ENCODE data around the gene ITCH. TPM values are rescaled to one million over a fixed set of nuclear protein-coding genes. Genes with fewer than 3 reads are reported as not detected.

Gene ITCH
- total RNA-seq, 1 donor from 2014 or later: 66.3 TPM

DNA sequence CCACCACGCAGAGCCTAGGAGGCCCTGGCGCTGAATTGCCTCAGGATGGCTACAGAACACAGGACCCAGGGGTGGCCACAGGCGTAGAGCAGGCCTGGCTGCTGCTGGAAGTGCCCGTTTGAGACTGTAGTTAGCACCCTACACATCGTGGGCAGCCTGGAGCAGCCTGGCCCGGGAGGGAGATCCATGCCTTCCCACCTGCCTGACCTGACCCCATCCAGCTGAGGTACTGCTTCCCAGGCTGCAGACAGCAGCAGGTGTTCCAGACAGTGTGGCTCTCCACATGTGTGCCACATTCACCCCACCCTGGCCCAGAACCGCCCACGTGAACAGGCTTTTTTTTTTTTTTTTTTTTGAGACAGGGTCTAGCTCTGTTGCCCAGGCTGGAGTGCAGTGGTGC, 174.6 kb downstream of the ITCH start:
- ChIA-PET POLR2A (interaction anchor here (0.6 kb wide), 1 partner anchor 175 kb away, joined by 7 read pairs; the partner anchor contains the start of gene ITCH), CTCF (interaction anchor here (0.6 to 3.8 kb wide), 4 partner anchors 10 to 238 kb away, joined by 3 to 30 read pairs (median 12); no protein-coding TSS in a partner anchor)
- no peak overlapping the region for H3K4me3 Mint-ChIP-seq
- DNase-seq (no peak), ATAC-seq (ENCODE audit: low read depth) (no peak)
- peaks cover 12% of the 10 kb centered on the region for H3K4me1 Mint-ChIP-seq
- no peaks in the 10 kb centered on the region for H3K9me3 Mint-ChIP-seq
- intact Hi-C loops (cut with micrococcal nuclease): loop anchor here (1.0 to 5.0 kb wide), 3 partner anchors 171 to 232 kb away; no protein-coding TSS in a partner anchor
- H3K27me3 Mint-ChIP-seq: no peaks in the 10 kb centered on the region
- H3K36me3 Mint-ChIP-seq (ENCODE audit: low read depth): peaks cover 67% of the 10 kb centered on the region
- H3K27ac Mint-ChIP-seq: no peak overlapping the region
- TF ChIP-seq CTCF (IDR thresholded peaks at IDR 0.05): no peak

- ATAC-seq (ENCODE audit: low read depth): peak; percentile 61
- CTCF ChIA-PET: interaction anchor here (0.6 to 3.8 kb wide), 10 partner anchors 16 to 230 kb away, joined by 3 to 30 read pairs (median 4); no protein-coding TSS in a partner anchor
- peak; percentile 37 for DNase-seq
- H3K4me1 Mint-ChIP-seq: peaks cover 15% of the 10 kb centered on the region
- POLR2A ChIA-PET: interaction anchor here (0.7 kb wide), 1 partner anchor 300 kb away, joined by 4 read pairs; no protein-coding TSS in a partner anchor
- H3K9me3 Mint-ChIP-seq: no peaks in the 10 kb centered on the region
- no peak overlapping the region for H3K27ac Mint-ChIP-seq
- peaks cover 68% of the 10 kb centered on the region for H3K36me3 Mint-ChIP-seq (ENCODE audit: low read depth)
- H3K27me3 Mint-ChIP-seq: no peaks in the 10 kb centered on the region
- no peak overlapping the region for H3K4me3 Mint-ChIP-seq
- TF ChIP-seq CTCF (IDR thresholded peaks at IDR 0.05): no peak
- intact Hi-C loops (cut with micrococcal nuclease): loop anchor here (1.0 to 5.0 kb wide), 3 partner anchors 170 to 231 kb away; no protein-coding TSS in a partner anchor
Measured at GRCh38 chr20:34538671-34539123, 175.6 kb downstream of the ITCH start.

GRCh38 chr20:34539756-34540155, 176.7 kb downstream of the ITCH start:
- POLR2A ChIA-PET: no interaction called here
- H3K27ac Mint-ChIP-seq: no peak overlapping the region
- intact Hi-C loops (cut with micrococcal nuclease): loop anchor here (5.0 kb wide), 1 partner anchor 227 kb away; no protein-coding TSS in a partner anchor

DNA sequence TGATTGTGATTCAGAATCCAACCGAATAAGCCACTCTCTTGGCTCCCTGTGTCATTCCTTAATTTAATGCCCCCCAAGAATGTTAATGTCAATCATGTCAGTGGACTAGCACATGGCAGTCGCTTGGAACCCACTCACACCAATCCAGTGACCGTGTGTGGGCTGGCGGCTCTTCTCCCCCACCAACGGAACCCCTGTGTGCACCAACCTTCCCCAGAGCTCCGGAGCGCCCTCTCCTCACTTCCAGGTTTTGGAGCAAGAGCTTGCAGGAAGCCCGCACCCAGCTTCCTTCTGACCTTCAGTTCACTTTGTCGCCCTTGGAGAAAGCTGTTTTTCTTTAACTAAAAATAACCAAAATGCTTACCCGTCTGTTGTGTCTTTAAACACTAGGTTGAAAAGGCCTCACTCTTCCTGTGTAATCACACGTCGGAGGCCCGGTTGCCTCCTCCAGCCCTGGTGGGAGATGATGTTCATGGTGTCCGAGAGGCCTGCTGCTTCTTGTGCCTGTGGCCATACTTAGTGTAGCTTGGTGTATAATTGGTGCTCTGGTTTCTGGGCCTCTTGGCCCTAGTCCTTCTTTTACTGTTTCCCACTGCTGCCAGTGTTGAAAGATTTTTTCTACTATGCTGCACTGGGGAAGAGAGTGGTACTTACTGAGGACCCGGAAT, 177.7 kb downstream of the ITCH start:
- Mint-ChIP-seq H3K27me3 (no peaks in the 10 kb centered on the region), H3K27ac (no peak overlapping the region), H3K9me3 (no peaks in the 10 kb centered on the region), H3K4me3 (no peak overlapping the region), H3K4me1 (peaks cover 25% of the 10 kb centered on the region), H3K36me3 (ENCODE audit: low read depth) (peaks cover 52% of the 10 kb centered on the region)
- ATAC-seq (ENCODE audit: low read depth) (no peak), DNase-seq (no peak)
- ChIA-PET CTCF (no interaction called here), POLR2A (no interaction called here)
- intact Hi-C loops (cut with micrococcal nuclease): no loop called here
- no peak for TF ChIP-seq CTCF (IDR thresholded peaks at IDR 0.05)

More at GRCh38 chr20:34539756-34540155, 176.7 kb downstream of the ITCH start:
- no peak overlapping the region for H3K4me3 Mint-ChIP-seq
- no peak for TF ChIP-seq CTCF (IDR thresholded peaks at IDR 0.05)
- peaks cover 60% of the 10 kb centered on the region for H3K36me3 Mint-ChIP-seq (ENCODE audit: low read depth)
- ATAC-seq (ENCODE audit: low read depth) (no peak), DNase-seq (no peak)
- no peaks in the 10 kb centered on the region for H3K9me3 Mint-ChIP-seq
- peaks cover 24% of the 10 kb centered on the region for H3K4me1 Mint-ChIP-seq
- H3K27me3 Mint-ChIP-seq: no peaks in the 10 kb centered on the region
- CTCF ChIA-PET: interaction anchor here (0.6 to 3.8 kb wide), 4 partner anchors 52 to 229 kb away, joined by 3 to 30 read pairs (median 6); no protein-coding TSS in a partner anchor

GRCh38 chr20:34541264-34541901, 178.3 kb downstream of the ITCH start:
- intact Hi-C loops (cut with micrococcal nuclease): no loop called here
- no peaks in the 10 kb centered on the region for H3K9me3 Mint-ChIP-seq
- no peak overlapping the region for H3K4me3 Mint-ChIP-seq
- peak overlapping the region; percentile 30 for H3K27ac Mint-ChIP-seq
- ATAC-seq (ENCODE audit: low read depth) (no peak), DNase-seq (no peak)
- CTCF ChIA-PET: no interaction called here
- no peak for TF ChIP-seq CTCF (IDR thresholded peaks at IDR 0.05)
- no peaks in the 10 kb centered on the region for H3K27me3 Mint-ChIP-seq
- H3K4me1 Mint-ChIP-seq: peaks cover 25% of the 10 kb centered on the region
- peaks cover 46% of the 10 kb centered on the region for H3K36me3 Mint-ChIP-seq (ENCODE audit: low read depth)
- POLR2A ChIA-PET: no interaction called here
